ENCODE results near the gene FHIT.

FHIT gene

GRCh38 chr3:59796456-59796855 lies 1454.8 kb downstream of the FHIT start:
- TF ChIP-seq CTCF (IDR thresholded peaks at IDR 0.05; ENCODE audit: low read depth, low read length, missing control alignments) = no peak
- H3K4me3 ChIP-seq (ENCODE audit: low read depth, low read length) = no peak overlapping the region
- no peak for DNase-seq (ENCODE audit: low read depth)

- no peak overlapping the region for H3K4me3 ChIP-seq (ENCODE audit: low read depth, low read length)
- no peak for TF ChIP-seq CTCF (IDR thresholded peaks at IDR 0.05; ENCODE audit: low read depth, low read length, missing control alignments)
- DNase-seq (ENCODE audit: low read depth) = no peak
Measured at GRCh38 chr3:59795756-59796155, 1455.5 kb downstream of the FHIT start.

- no peak for DNase-seq (ENCODE audit: low read depth)
- H3K4me3 ChIP-seq (ENCODE audit: low read depth, low read length) = no peak overlapping the region
- no peak for TF ChIP-seq CTCF (IDR thresholded peaks at IDR 0.05; ENCODE audit: low read depth, low read length, missing control alignments)
Measured at GRCh38 chr3:59793976-59794375, 1457.3 kb downstream of the FHIT start.

- no peak overlapping the region for H3K4me3 ChIP-seq (ENCODE audit: low read depth, low read length)
- no peak for DNase-seq (ENCODE audit: low read depth)
- no peak for TF ChIP-seq CTCF (IDR thresholded peaks at IDR 0.05; ENCODE audit: low read depth, low read length, missing control alignments)
Measured at GRCh38 chr3:59791774-59792308, 1459.4 kb downstream of the FHIT start.

- no peak for TF ChIP-seq CTCF (IDR thresholded peaks at IDR 0.05; ENCODE audit: low read depth, low read length, missing control alignments)
- DNase-seq (ENCODE audit: low read depth) = no peak
- H3K4me3 ChIP-seq (ENCODE audit: low read depth, low read length) = no peak overlapping the region
Measured at GRCh38 chr3:59790241-59790640, 1461.0 kb downstream of the FHIT start.

- TF ChIP-seq CTCF (IDR thresholded peaks at IDR 0.05; ENCODE audit: low read depth, low read length, missing control alignments) = no peak
- H3K4me3 ChIP-seq (ENCODE audit: low read depth, low read length) = no peak overlapping the region
- DNase-seq (ENCODE audit: low read depth) = no peak
Measured at GRCh38 chr3:59788801-59789200, 1462.5 kb downstream of the FHIT start.

GRCh38 chr3:59788133-59788532 lies 1463.1 kb downstream of the FHIT start:
- DNase-seq (ENCODE audit: low read depth) = no peak
- H3K4me3 ChIP-seq (ENCODE audit: low read depth, low read length) = no peak overlapping the region
- no peak for TF ChIP-seq CTCF (IDR thresholded peaks at IDR 0.05; ENCODE audit: low read depth, low read length, missing control alignments)
